Endodermal cell (in vitro differentiated cells): Measurements from ENCODE around the gene CD2. TPM values are rescaled to one million over a fixed set of nuclear protein-coding genes. Genes with fewer than 3 reads are reported as not detected.

Source experiments
- DNase-seq: peaks from one replicate; pipeline ENCODE4 v3.0.0-alpha.2; 2017
- H3K27ac ChIP-seq: 2 replicates; pipeline ENCODE4 v1.5.1; 2013; ENCODE audit warnings: mild to moderate bottlenecking, low read depth, low read length, moderate library complexity
- H3K27me3 ChIP-seq: 2 replicates; pipeline ENCODE4 v1.6.1; 2013; ENCODE audit warnings: mild to moderate bottlenecking, low read length, moderate library complexity; ENCODE audit not compliant: insufficient read depth, control insufficient read depth, poor library complexity, severe bottlenecking
- H3K36me3 ChIP-seq: 2 replicates; pipeline ENCODE4 v1.7.0; 2013; ENCODE audit warnings: mild to moderate bottlenecking, low read length, moderate library complexity; ENCODE audit not compliant: control insufficient read depth, insufficient read depth
- H3K4me1 ChIP-seq: one replicate; pipeline ENCODE4 v1.7.0; 2013; ENCODE audit warnings: low read length; ENCODE audit not compliant: control insufficient read depth, insufficient read depth
- H3K4me3 ChIP-seq: 2 replicates; pipeline ENCODE4 v1.5.1; 2013; ENCODE audit warnings: mild to moderate bottlenecking, low read length, moderate library complexity
- H3K9ac ChIP-seq: 2 replicates; pipeline ENCODE4 v1.6.1; 2013; ENCODE audit warnings: mild to moderate bottlenecking, low read length, moderate library complexity; ENCODE audit not compliant: poor library complexity, severe bottlenecking; ENCODE audit errors: extremely low read depth
- H3K9me3 ChIP-seq: 2 replicates; pipeline ENCODE4 v1.6.1; 2013; ENCODE audit warnings: mild to moderate bottlenecking, low read length, moderate library complexity; ENCODE audit not compliant: control insufficient read depth
- H3K27ac Mint-ChIP-seq: 2 replicates; pipeline ENCODE4 v1.8.0; 2020; ENCODE audit warnings: mixed read lengths
- H3K27me3 Mint-ChIP-seq: 2 replicates; pipeline ENCODE4 v1.8.0; 2021; ENCODE audit warnings: mild to moderate bottlenecking, mixed read lengths; ENCODE audit not compliant: insufficient read depth
- H3K36me3 Mint-ChIP-seq: 2 replicates; pipeline ENCODE4 v1.8.0; 2020; ENCODE audit warnings: low read depth, mixed read lengths
- H3K4me1 Mint-ChIP-seq: 2 replicates; pipeline ENCODE4 v1.8.0; 2020; ENCODE audit warnings: mixed read lengths
- H3K4me3 Mint-ChIP-seq: 2 replicates; pipeline ENCODE4 v1.8.0; 2020; ENCODE audit warnings: mild to moderate bottlenecking, moderate library complexity, mixed read lengths
- H3K9me3 Mint-ChIP-seq: 2 replicates; pipeline ENCODE4 v1.8.0; 2020; ENCODE audit warnings: mild to moderate bottlenecking, mixed read lengths
- WGBS, 2 experiments: methylation state at CpG; one replicate each; pipeline versions ENCODE4 v1.1.5 to v1.1.7; 2013; ENCODE audit warnings: missing lambda C conversion rate in 2 of 2, mixed read lengths in 1 of 2; ENCODE audit not compliant: insufficient coverage in 1 of 2, insufficient read length in 1 of 2; 5-methylcytosine and 5-hydroxymethylcytosine counted together
- total RNA-seq, 2 donors: library from RNA; stranded (reverse); fragmentation: NEBNext Ultra II Directional in 1 of 2; extraction: Animal tissue kit (Norgen Biotek cat#: 25700) in 1 of 2; gene quantifications; 2 replicates in 1 of 2; 3 replicates in 1 of 2; pipeline ENCODE4 v1.2.1, GENCODE V29; 2021
- TF ChIP-seq, protein P1 (sequence below): fragments of 200-600 bp; sonication (generic); conservative IDR thresholded peaks from 2 replicates; pipeline ENCODE4 v1.5.0; 2021; ENCODE audit warnings: antibody characterized with exemption, mild to moderate bottlenecking

Gene CD2
- total RNA-seq, 2 donors from 2014 or later = not detected

DNA sequence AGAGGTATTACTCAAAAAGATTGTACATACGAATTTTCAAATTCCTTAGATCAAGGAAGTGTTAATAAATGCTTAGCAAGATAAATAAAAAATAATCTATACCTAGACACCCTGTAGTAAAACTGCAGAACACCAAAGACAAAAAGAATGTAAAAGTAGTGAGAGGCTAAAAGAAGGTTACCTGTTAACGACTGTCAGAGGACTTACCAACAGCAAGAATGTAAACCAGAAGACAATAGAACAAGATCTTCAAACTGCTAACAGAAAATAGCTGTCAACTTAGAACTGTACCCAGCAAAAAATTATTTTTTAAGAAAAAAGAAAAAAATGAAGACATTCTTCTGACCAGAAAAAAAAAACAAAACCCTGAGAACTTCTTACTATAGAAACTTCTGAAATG, 51.2 kb downstream of the CD2 start:
- TF ChIP-seq, protein P1, sequence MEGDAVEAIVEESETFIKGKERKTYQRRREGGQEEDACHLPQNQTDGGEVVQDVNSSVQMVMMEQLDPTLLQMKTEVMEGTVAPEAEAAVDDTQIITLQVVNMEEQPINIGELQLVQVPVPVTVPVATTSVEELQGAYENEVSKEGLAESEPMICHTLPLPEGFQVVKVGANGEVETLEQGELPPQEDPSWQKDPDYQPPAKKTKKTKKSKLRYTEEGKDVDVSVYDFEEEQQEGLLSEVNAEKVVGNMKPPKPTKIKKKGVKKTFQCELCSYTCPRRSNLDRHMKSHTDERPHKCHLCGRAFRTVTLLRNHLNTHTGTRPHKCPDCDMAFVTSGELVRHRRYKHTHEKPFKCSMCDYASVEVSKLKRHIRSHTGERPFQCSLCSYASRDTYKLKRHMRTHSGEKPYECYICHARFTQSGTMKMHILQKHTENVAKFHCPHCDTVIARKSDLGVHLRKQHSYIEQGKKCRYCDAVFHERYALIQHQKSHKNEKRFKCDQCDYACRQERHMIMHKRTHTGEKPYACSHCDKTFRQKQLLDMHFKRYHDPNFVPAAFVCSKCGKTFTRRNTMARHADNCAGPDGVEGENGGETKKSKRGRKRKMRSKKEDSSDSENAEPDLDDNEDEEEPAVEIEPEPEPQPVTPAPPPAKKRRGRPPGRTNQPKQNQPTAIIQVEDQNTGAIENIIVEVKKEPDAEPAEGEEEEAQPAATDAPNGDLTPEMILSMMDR = no peak
- Histone ChIP-seq H3K36me3 (no peaks in the 10 kb centered on the region), H3K27me3 (no peaks in the 10 kb centered on the region), H3K9ac (no peak overlapping the region), H3K9me3 (no peaks in the 10 kb centered on the region), H3K27ac (no peak overlapping the region), H3K4me1 (no peaks in the 10 kb centered on the region), H3K4me3 (no peak overlapping the region)
- H3K9me3 Mint-ChIP-seq = no peaks in the 10 kb centered on the region
- no peaks in the 10 kb centered on the region for H3K4me1 Mint-ChIP-seq
- no peaks in the 10 kb centered on the region for H3K36me3 Mint-ChIP-seq
- H3K4me3 Mint-ChIP-seq = no peak overlapping the region
- WGBS, 2 experiments = 93% methylated on average over 1 of the region's 2 CpGs; no CpG with 5 or more reads in 1 of the 2 experiments
- no peaks in the 10 kb centered on the region for H3K27me3 Mint-ChIP-seq
- no peak for DNase-seq
- no peak overlapping the region for H3K27ac Mint-ChIP-seq

DNA sequence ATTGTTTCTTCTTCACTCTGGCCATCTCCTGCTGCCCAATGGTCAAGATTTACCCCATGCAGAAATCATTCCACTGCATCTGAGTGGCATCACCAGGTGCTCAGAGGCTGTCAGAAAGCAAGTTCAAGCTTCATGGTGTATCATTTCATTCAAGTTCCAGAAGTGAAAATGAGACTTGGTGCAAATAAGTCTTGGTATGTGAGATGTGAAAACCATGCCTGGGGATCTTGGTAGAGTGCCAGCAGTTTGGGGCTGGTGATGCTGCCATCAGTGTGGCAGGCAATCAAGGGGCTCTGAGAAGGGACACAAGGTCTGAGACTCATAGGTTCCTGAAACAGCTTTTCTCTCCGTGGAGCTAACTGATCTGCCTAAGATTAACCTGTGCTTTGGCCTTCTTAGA, 52.0 kb downstream of the CD2 start:
- Histone ChIP-seq H3K27me3 (no peaks in the 10 kb centered on the region), H3K9ac (no peak overlapping the region), H3K36me3 (no peaks in the 10 kb centered on the region), H3K27ac (no peak overlapping the region), H3K4me3 (no peak overlapping the region), H3K9me3 (no peaks in the 10 kb centered on the region), H3K4me1 (no peaks in the 10 kb centered on the region)
- H3K36me3 Mint-ChIP-seq = no peaks in the 10 kb centered on the region
- TF ChIP-seq, protein P1 = no peak
- no peak for DNase-seq
- H3K9me3 Mint-ChIP-seq = no peaks in the 10 kb centered on the region
- no peak overlapping the region for H3K27ac Mint-ChIP-seq
- no peak overlapping the region for H3K4me3 Mint-ChIP-seq
- 94 to 100% methylated on average over 1 of the region's 1 CpG for WGBS, 2 experiments
- no peaks in the 10 kb centered on the region for H3K4me1 Mint-ChIP-seq
- no peaks in the 10 kb centered on the region for H3K27me3 Mint-ChIP-seq

DNA sequence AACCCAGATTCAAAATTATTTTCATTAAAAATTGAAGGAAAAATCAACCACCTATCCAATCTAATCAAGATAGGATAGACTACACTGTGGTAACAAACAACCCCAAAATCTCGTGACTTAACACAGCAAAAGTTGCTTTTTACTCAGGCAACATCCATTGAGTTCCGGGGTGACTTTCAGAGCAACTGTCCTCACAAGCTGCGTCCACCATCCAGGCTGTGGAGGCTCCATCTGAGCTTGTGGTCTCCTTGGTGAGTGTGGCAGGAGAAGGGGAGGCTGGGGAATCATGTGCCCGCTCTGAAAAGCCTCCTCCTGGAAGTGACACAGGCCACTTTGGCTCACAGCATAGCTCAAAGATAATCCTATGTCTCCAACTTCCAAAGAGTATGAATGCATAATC, 52.4 kb downstream of the CD2 start:
- Histone ChIP-seq H3K4me1 (no peaks in the 10 kb centered on the region), H3K27me3 (no peaks in the 10 kb centered on the region), H3K9ac (no peak overlapping the region), H3K4me3 (no peak overlapping the region), H3K9me3 (no peaks in the 10 kb centered on the region), H3K27ac (no peak overlapping the region), H3K36me3 (no peaks in the 10 kb centered on the region)
- H3K27me3 Mint-ChIP-seq = no peaks in the 10 kb centered on the region
- no peak for DNase-seq
- no peak overlapping the region for H3K4me3 Mint-ChIP-seq
- 92 to 100% methylated on average over 1 to 4 of the region's 4 CpGs for WGBS, 2 experiments
- TF ChIP-seq, protein P1 = no peak
- H3K4me1 Mint-ChIP-seq = no peaks in the 10 kb centered on the region
- no peaks in the 10 kb centered on the region for H3K9me3 Mint-ChIP-seq
- H3K27ac Mint-ChIP-seq = no peak overlapping the region
- no peaks in the 10 kb centered on the region for H3K36me3 Mint-ChIP-seq
